ENCODE results near the gene TSPAN9. TPM values are rescaled to one million over a fixed set of nuclear protein-coding genes. Genes with fewer than 3 reads are reported as not detected.

TSPAN9 gene
- total and polyA plus RNA-seq, 2 experiments from 2014 or later = 6.0 to 31.5 TPM

DNA sequence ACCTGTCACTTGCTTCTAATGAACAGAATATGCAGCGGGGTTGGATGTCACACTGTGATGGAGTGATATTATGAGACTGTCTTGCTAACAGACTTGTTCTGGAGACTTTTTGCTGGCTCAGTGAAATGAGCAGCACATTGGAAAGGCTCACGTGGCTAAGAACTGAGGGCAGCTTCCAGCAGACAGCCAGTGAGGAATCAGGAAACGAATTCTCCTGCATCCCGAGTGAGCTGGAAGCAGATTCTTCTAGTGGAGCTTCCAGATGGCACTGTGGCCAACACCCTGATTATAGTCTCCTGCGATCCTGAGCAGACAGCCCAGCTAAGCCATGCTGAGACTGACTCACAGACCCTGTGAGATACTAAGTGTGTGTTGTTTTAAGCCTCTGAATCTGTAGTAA, 16.1 kb upstream of the TSPAN9 start:
- Histone ChIP-seq H3K27ac (ENCODE audit: low read depth) (no peak overlapping the region), H2AFZ (no peak overlapping the region), H3K36me3 (ENCODE audit: insufficient read depth) (no peaks in the 10 kb centered on the region), H3F3A (replicated peaks; ENCODE audit: low read depth) (no peaks in the 10 kb centered on the region), H3K4me3 (no peak overlapping the region), H3K27me3 (ENCODE audit: insufficient read depth) (no peaks in the 10 kb centered on the region), H3K9me2 (ENCODE audit: insufficient read depth) (no peaks in the 10 kb centered on the region), H4K20me1 (replicated peaks; ENCODE audit: insufficient read depth) (no peaks in the 10 kb centered on the region), H3K4me1 (ENCODE audit: insufficient read depth) (peaks cover 16% of the 10 kb centered on the region), H3K79me2 (replicated peaks; ENCODE audit: insufficient read depth) (no peaks in the 10 kb centered on the region), H3K4me2 (no peak overlapping the region)
- Mint-ChIP-seq H3K4me3 (no peak overlapping the region), H3K4me1 (peaks cover 19% of the 10 kb centered on the region), H3K36me3 (ENCODE audit: low read depth) (peaks cover 12% of the 10 kb centered on the region; the same call in 2 of the 3 replicates), H3K9me3 (peaks cover 14% of the 10 kb centered on the region), H3K27me3 (ENCODE audit: insufficient read depth, low read depth, poor library complexity) (peaks cover 3% of the 10 kb centered on the region), H3K27ac (no peak overlapping the region)
- ATAC-seq (no peak), DNase-seq (ENCODE audit: low spot score) (no peak)
- TF ChIP-seq ZNF114 (CRISPR knock-in tag; IDR thresholded peaks at IDR 0.05) (no peak), ZNF331 (CRISPR knock-in tag; IDR thresholded peaks at IDR 0.05; ENCODE audit: low read depth) (no peak), NANOG (IDR thresholded peaks at IDR 0.05; ENCODE audit: borderline replicate concordance) (no peak)
- TF ChIP-seq, protein P1, sequence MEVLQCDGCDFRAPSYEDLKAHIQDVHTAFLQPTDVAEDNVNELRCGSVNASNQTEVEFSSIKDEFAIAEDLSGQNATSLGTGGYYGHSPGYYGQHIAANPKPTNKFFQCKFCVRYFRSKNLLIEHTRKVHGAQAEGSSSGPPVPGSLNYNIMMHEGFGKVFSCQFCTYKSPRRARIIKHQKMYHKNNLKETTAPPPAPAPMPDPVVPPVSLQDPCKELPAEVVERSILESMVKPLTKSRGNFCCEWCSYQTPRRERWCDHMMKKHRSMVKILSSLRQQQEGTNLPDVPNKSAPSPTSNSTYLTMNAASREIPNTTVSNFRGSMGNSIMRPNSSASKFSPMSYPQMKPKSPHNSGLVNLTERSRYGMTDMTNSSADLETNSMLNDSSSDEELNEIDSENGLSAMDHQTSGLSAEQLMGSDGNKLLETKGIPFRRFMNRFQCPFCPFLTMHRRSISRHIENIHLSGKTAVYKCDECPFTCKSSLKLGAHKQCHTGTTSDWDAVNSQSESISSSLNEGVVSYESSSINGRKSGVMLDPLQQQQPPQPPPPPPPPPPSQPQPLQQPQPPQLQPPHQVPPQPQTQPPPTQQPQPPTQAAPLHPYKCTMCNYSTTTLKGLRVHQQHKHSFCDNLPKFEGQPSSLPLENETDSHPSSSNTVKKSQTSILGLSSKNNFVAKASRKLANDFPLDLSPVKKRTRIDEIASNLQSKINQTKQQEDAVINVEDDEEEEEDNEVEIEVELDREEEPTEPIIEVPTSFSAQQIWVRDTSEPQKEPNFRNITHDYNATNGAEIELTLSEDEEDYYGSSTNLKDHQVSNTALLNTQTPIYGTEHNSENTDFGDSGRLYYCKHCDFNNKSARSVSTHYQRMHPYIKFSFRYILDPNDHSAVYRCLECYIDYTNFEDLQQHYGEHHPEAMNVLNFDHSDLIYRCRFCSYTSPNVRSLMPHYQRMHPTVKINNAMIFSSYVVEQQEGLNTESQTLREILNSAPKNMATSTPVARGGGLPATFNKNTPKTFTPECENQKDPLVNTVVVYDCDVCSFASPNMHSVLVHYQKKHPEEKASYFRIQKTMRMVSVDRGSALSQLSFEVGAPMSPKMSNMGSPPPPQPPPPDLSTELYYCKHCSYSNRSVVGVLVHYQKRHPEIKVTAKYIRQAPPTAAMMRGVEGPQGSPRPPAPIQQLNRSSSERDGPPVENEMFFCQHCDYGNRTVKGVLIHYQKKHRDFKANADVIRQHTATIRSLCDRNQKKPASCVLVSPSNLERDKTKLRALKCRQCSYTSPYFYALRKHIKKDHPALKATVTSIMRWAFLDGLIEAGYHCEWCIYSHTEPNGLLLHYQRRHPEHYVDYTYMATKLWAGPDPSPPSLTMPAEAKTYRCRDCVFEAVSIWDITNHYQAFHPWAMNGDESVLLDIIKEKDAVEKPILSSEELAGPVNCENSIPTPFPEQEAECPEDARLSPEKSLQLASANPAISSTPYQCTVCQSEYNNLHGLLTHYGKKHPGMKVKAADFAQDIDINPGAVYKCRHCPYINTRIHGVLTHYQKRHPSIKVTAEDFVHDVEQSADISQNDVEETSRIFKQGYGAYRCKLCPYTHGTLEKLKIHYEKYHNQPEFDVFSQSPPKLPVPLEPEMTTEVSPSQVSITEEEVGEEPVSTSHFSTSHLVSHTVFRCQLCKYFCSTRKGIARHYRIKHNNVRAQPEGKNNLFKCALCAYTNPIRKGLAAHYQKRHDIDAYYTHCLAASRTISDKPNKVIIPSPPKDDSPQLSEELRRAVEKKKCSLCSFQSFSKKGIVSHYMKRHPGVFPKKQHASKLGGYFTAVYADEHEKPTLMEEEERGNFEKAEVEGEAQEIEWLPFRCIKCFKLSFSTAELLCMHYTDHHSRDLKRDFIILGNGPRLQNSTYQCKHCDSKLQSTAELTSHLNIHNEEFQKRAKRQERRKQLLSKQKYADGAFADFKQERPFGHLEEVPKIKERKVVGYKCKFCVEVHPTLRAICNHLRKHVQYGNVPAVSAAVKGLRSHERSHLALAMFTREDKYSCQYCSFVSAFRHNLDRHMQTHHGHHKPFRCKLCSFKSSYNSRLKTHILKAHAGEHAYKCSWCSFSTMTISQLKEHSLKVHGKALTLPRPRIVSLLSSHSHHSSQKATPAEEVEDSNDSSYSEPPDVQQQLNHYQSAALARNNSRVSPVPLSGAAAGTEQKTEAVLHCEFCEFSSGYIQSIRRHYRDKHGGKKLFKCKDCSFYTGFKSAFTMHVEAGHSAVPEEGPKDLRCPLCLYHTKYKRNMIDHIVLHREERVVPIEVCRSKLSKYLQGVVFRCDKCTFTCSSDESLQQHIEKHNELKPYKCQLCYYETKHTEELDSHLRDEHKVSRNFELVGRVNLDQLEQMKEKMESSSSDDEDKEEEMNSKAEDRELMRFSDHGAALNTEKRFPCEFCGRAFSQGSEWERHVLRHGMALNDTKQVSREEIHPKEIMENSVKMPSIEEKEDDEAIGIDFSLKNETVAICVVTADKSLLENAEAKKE (CRISPR knock-in tag; IDR thresholded peaks at IDR 0.05) = no peak
- TF ChIP-seq, protein P2, sequence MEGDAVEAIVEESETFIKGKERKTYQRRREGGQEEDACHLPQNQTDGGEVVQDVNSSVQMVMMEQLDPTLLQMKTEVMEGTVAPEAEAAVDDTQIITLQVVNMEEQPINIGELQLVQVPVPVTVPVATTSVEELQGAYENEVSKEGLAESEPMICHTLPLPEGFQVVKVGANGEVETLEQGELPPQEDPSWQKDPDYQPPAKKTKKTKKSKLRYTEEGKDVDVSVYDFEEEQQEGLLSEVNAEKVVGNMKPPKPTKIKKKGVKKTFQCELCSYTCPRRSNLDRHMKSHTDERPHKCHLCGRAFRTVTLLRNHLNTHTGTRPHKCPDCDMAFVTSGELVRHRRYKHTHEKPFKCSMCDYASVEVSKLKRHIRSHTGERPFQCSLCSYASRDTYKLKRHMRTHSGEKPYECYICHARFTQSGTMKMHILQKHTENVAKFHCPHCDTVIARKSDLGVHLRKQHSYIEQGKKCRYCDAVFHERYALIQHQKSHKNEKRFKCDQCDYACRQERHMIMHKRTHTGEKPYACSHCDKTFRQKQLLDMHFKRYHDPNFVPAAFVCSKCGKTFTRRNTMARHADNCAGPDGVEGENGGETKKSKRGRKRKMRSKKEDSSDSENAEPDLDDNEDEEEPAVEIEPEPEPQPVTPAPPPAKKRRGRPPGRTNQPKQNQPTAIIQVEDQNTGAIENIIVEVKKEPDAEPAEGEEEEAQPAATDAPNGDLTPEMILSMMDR (conservative IDR thresholded peaks at IDR 0.05; ENCODE audit: low read depth in 2 of 2) = no peak
